H1 (cell line): ENCODE results near the gene COA3. TPM values are rescaled to one million over a fixed set of nuclear protein-coding genes. Genes with fewer than 3 reads are reported as not detected.

Experiments
- CTCF ChIA-PET: fragments of 300-600 bp; sonication (Branson Sonifier 250); formaldehyde crosslinking; loops from one replicate; lab custom pipeline; 2021; ENCODE audit not compliant: partially characterized antibody; lab: Charles Lee
- POLR2A ChIA-PET: fragments of 300-600 bp; sonication (Branson Sonifier 250); formaldehyde crosslinking; loops from one replicate; lab custom pipeline; 2021; ENCODE audit warnings: inconsistent platforms; ENCODE audit not compliant: partially characterized antibody; lab: Charles Lee
- DNase-seq, 2 experiments: peaks; one replicate each; pipeline versions ENCODE4 v3.0.0 to v3.0.0-alpha.2; 2010 to 2022; ENCODE audit warnings: low spot score in 2 of 2, low read depth in 1 of 2, mixed read lengths in 1 of 2
- FAIRE-seq: peaks from 2 replicates; lab custom pipeline; 2011; peaks lifted over from hg19 to GRCh38; lab: Jason Lieb, UNC
- H2AFZ ChIP-seq: 2 replicates; pipeline ENCODE4 v1.8.1; 2012; ENCODE audit warnings: low read length, inconsistent platforms
- H2AK5ac ChIP-seq: 2 replicates; pipeline ENCODE4 v1.6.1; 2013; ENCODE audit warnings: low read depth, low read length
- H2BK120ac ChIP-seq: replicated peaks from 2 replicates; pipeline ENCODE3; 2013; ENCODE audit warnings: low read depth, low read length, inconsistent platforms
- H2BK12ac ChIP-seq: 2 replicates; pipeline ENCODE4 v1.6.1; 2013; ENCODE audit warnings: low read depth, low read length
- H2BK15ac ChIP-seq: 2 replicates; pipeline ENCODE4 v1.6.1; 2013; ENCODE audit warnings: low read length
- H2BK20ac ChIP-seq: 2 replicates; pipeline ENCODE4 v1.6.1; 2013; ENCODE audit warnings: low read length
- H2BK5ac ChIP-seq: 2 replicates; pipeline ENCODE4 v1.6.1; 2013; ENCODE audit warnings: low read depth, low read length
- H3K14ac ChIP-seq: 2 replicates; pipeline ENCODE4 v1.6.1; 2013; ENCODE audit warnings: inconsistent platforms; ENCODE audit not compliant: insufficient read length
- H3K18ac ChIP-seq: 2 replicates; pipeline ENCODE4 v1.6.1; 2013; ENCODE audit warnings: low read length; ENCODE audit errors: extremely low read depth
- H3K23ac ChIP-seq: 2 replicates; pipeline ENCODE4 v1.6.1; 2013; ENCODE audit warnings: inconsistent platforms; ENCODE audit not compliant: insufficient read length
- H3K23me2 ChIP-seq: 2 replicates; pipeline ENCODE4 v1.6.1; 2013; ENCODE audit warnings: low read depth, low read length
- H3K27ac ChIP-seq: 2 replicates; pipeline ENCODE4 v1.6.1; 2011; ENCODE audit warnings: low read depth, low read length, inconsistent platforms
- H3K27me3 ChIP-seq, 4 experiments: replicated peaks in 1 of 4; 1 replicate in 1 of 4; 2 replicates in 3 of 4; pipeline versions ENCODE4 v1.6.1 to v1.8.1; 2011 to 2013; ENCODE audit warnings: low read length in 3 of 4, mild to moderate bottlenecking in 3 of 4, inconsistent platforms in 2 of 4, mixed read lengths in 2 of 4, moderate library complexity in 1 of 4; ENCODE audit not compliant: control insufficient read depth in 3 of 4, insufficient read depth in 3 of 4; ENCODE audit errors: extremely low read depth in 1 of 4
- H3K36me3 ChIP-seq, 4 experiments: 2 replicates each; pipeline versions ENCODE4 v1.6.1 to v1.8.1; 2011 to 2013; ENCODE audit warnings: mild to moderate bottlenecking in 4 of 4, low read length in 3 of 4, moderate library complexity in 2 of 4, control low read depth in 1 of 4, inconsistent platforms in 1 of 4; ENCODE audit not compliant: insufficient read depth in 4 of 4, control insufficient read depth in 2 of 4
- H3K4ac ChIP-seq: replicated peaks from 2 replicates; pipeline ENCODE3; 2013; ENCODE audit warnings: low read length, low read depth, mixed read lengths, inconsistent platforms; ENCODE audit not compliant: insufficient read length
- H3K4me1 ChIP-seq, 4 experiments: replicated peaks in 1 of 4; 1 replicate in 1 of 4; 2 replicates in 3 of 4; pipeline versions ENCODE4 v1.6.1 to v1.8.1; 2011 to 2013; ENCODE audit warnings: low read length in 3 of 4, inconsistent platforms in 2 of 4, mixed read lengths in 1 of 4; ENCODE audit not compliant: insufficient read depth in 4 of 4, control insufficient read depth in 3 of 4
- H3K4me2 ChIP-seq, 2 experiments: 2 replicates each; pipeline versions ENCODE4 v1.6.1 to v1.8.1; 2011 to 2013; ENCODE audit warnings: low read depth in 2 of 2, low read length in 2 of 2, control low read depth in 1 of 2, inconsistent platforms in 1 of 2, mild to moderate bottlenecking in 1 of 2; ENCODE audit not compliant: insufficient read depth in 1 of 2
- H3K4me3 ChIP-seq, 4 experiments: fragments of 200-600, 300-600 bp in 1 of 4; sonication (generic), shearing (Covaris generic), sonication (Bioruptor Twin) in 1 of 4; 2 replicates each; pipeline versions ENCODE4 v1.5.1 to v1.8.1; 2011 to 2016; ENCODE audit warnings: low read length in 4 of 4, low read depth in 3 of 4, control low read depth in 2 of 4, inconsistent platforms in 2 of 4, mild to moderate bottlenecking in 2 of 4, mixed read lengths in 1 of 4, moderate library complexity in 1 of 4; ENCODE audit not compliant: insufficient read depth in 2 of 4; ENCODE audit errors: extremely low read depth in 1 of 4
- H3K56ac ChIP-seq: replicated peaks from 2 replicates; pipeline ENCODE3; 2013; ENCODE audit warnings: low read depth, mild to moderate bottlenecking, mixed read lengths, low read length, inconsistent platforms; ENCODE audit not compliant: insufficient read length
- H3K79me1 ChIP-seq: 2 replicates; pipeline ENCODE4 v1.6.1; 2013; ENCODE audit warnings: low read depth, low read length, control low read depth
- H3K79me2 ChIP-seq, 2 experiments: 2 replicates each; pipeline versions ENCODE4 v1.6.1 to v1.8.1; 2012 to 2013; ENCODE audit warnings: low read length in 2 of 2, mild to moderate bottlenecking in 2 of 2, inconsistent platforms in 1 of 2; ENCODE audit not compliant: insufficient read depth in 2 of 2, control insufficient read depth in 1 of 2
- H3K9ac ChIP-seq, 4 experiments: replicated peaks in 1 of 4; 1 replicate in 1 of 4; 2 replicates in 3 of 4; pipeline versions ENCODE4 v1.6.1 to v1.8.1; 2011 to 2013; ENCODE audit warnings: low read depth in 3 of 4, low read length in 3 of 4, control low read depth in 2 of 4, mild to moderate bottlenecking in 2 of 4, moderate library complexity in 2 of 4, inconsistent platforms in 1 of 4; ENCODE audit errors: extremely low read depth in 1 of 4
- H3K9me3 ChIP-seq, 2 experiments: 2 replicates each; pipeline versions ENCODE4 v1.6.1 to v1.8.1; 2012 to 2013; ENCODE audit warnings: mild to moderate bottlenecking in 2 of 2, moderate library complexity in 2 of 2, control low read depth in 1 of 2, inconsistent platforms in 1 of 2, low read depth in 1 of 2, low read length in 1 of 2, mixed read lengths in 1 of 2; ENCODE audit not compliant: insufficient read depth in 2 of 2
- H4K20me1 ChIP-seq, 2 experiments: replicated peaks in 1 of 2; 2 replicates each; pipeline versions ENCODE3 to v1.8.1; 2011 to 2013; ENCODE audit warnings: inconsistent platforms in 2 of 2, low read length in 2 of 2, mild to moderate bottlenecking in 1 of 2; ENCODE audit not compliant: insufficient read depth in 2 of 2, control insufficient read depth in 1 of 2
- H4K5ac ChIP-seq: 2 replicates; pipeline ENCODE4 v1.6.1; 2013; ENCODE audit warnings: low read length, low read depth, mixed read lengths, inconsistent platforms; ENCODE audit not compliant: insufficient read length
- H4K8ac ChIP-seq: 2 replicates; pipeline ENCODE4 v1.8.0; 2013; ENCODE audit warnings: mild to moderate bottlenecking, moderate library complexity, low read length, inconsistent platforms; ENCODE audit not compliant: insufficient read depth; ENCODE audit errors: extremely low read depth
- H4K91ac ChIP-seq: replicated peaks from 2 replicates; pipeline ENCODE3; 2013; ENCODE audit warnings: low read length, mixed read lengths, inconsistent platforms; ENCODE audit not compliant: insufficient read length
- CBX8 ChIP-seq: fragments of 300-800, 300-1000 bp; sonication (generic); IDR thresholded peaks from 2 replicates; pipeline ENCODE4 v1.7.1; 2016; ENCODE audit warnings: low read depth, low read length, borderline replicate concordance
- CHD1 ChIP-seq: IDR thresholded peaks from 2 replicates; pipeline ENCODE4 v1.6.1; 2012; ENCODE audit warnings: low read depth, low read length, improper control_type of control experiment
- CTCF ChIP-seq, 3 experiments: IDR thresholded peaks; 1 replicate in 2 of 3; 2 replicates in 1 of 3; pipeline versions ENCODE4 v1.5.1 to v1.6.1; 2011; ENCODE audit warnings: low read length in 3 of 3, mild to moderate bottlenecking in 3 of 3, inconsistent platforms in 2 of 3, low read depth in 1 of 3, moderate library complexity in 1 of 3; ENCODE audit not compliant: insufficient read depth in 1 of 3; ENCODE audit errors: control extremely low read depth in 1 of 3
- EZH2 ChIP-seq: fragments of 200-600 bp; sonication (generic); IDR thresholded peaks from 2 replicates; pipeline ENCODE4 v1.7.1; 2012; ENCODE audit warnings: low read depth, mild to moderate bottlenecking, moderate library complexity, low read length, inconsistent platforms; ENCODE audit not compliant: severe bottlenecking
- FOSL1 ChIP-seq: IDR thresholded peaks from 2 replicates; pipeline ENCODE4 v1.6.1; 2011; ENCODE audit warnings: mild to moderate bottlenecking, low read depth, low read length, moderate library complexity; ENCODE audit not compliant: insufficient read depth
- SAP30 ChIP-seq: fragments of 300-600 bp; sonication (generic); IDR thresholded peaks from 2 replicates; pipeline ENCODE4 v1.7.1; 2012; ENCODE audit warnings: low read length, moderate library complexity, mild to moderate bottlenecking, inconsistent platforms; ENCODE audit not compliant: insufficient read depth, insufficient replicate concordance
- TBP ChIP-seq: IDR thresholded peaks from 2 replicates; pipeline ENCODE4 v1.6.1; 2011; ENCODE audit warnings: low read depth, low read length, improper control_type of control experiment
- WGBS, 2 experiments: shearing (Covaris generic) in 1 of 2; methylation state at CpG; one replicate each; pipeline versions ENCODE4 v1.1.6 to v1.1.7; 2013 to 2015; ENCODE audit warnings: low lambda C conversion rate in 2 of 2, mixed read lengths in 2 of 2, inconsistent platforms in 1 of 2, low coverage in 1 of 2, missing lambda C conversion rate in 1 of 2; ENCODE audit not compliant: insufficient replicate concordance in 2 of 2, insufficient coverage in 1 of 2, insufficient read length in 1 of 2; ENCODE audit errors: extremely low coverage in 1 of 2, missing lambda C conversion rate in 1 of 2; 5-methylcytosine and 5-hydroxymethylcytosine counted together
- polyA plus RNA-seq, 7 experiments: library from polyadenylated mRNA; depleted of rRNA in 3 of 7; stranded (reverse) in 5 of 7; unstranded in 2 of 7; fragments of >200 nt in 5 of 7; fragments of 200-250 nt in 2 of 7; gene quantifications; 1 replicate in 5 of 7; 2 replicates in 1 of 7; 4 replicates in 1 of 7; pipeline versions ENCODE4 v1.2.1 to v1.2.3, GENCODE V29; 2011 to 2013; ENCODE audit warnings: missing spikeins in 2 of 7, mixed read lengths in 2 of 7
- total RNA-seq: library from RNA; stranded (reverse); fragmentation: NEBNext Ultra II Directional; extraction: Animal tissue kit (Norgen Biotek cat#: 25700); gene quantifications from 2 replicates; pipeline ENCODE4 v1.2.1, GENCODE V29; 2021

The COA3 gene
- total and polyA plus RNA-seq, 2 of the 8 experiments (the other 6 are each of a cell fraction or from before 2014, with no cell fraction given), result 68.4 to 143 TPM

GRCh38 chr17:42843358-42843934 lies 44.9 kb upstream of the COA3 start:
- Histone ChIP-seq H2AK5ac (no peak overlapping the region), H3K9me3 (no peaks in the 10 kb centered on the region), H3K4me1 (no peaks in the 10 kb centered on the region), H3K27ac (no peak overlapping the region), H3K79me1 (no peaks in the 10 kb centered on the region), H3K23ac (no peak overlapping the region), H3K18ac (no peak overlapping the region), H3K27me3 (no peaks in the 10 kb centered on the region), H3K79me2 (no peaks in the 10 kb centered on the region), H3K23me2 (no peaks in the 10 kb centered on the region), H2BK12ac (no peak overlapping the region), H4K91ac (no peak overlapping the region), H4K5ac (no peak overlapping the region), H3K9ac (no peak overlapping the region), H4K20me1 (peaks cover 10 to 19% of the 10 kb centered on the region in 2 experiments), H2AFZ (no peak overlapping the region), H2BK15ac (no peak overlapping the region), H2BK5ac (no peak overlapping the region), H2BK20ac (no peak overlapping the region), H3K4me3 (no peak overlapping the region), H4K8ac (no peak overlapping the region), H3K56ac (no peak overlapping the region), H3K14ac (no peak overlapping the region), H3K4ac (no peak overlapping the region), H3K4me2 (no peak overlapping the region), H2BK120ac (no peak overlapping the region), H3K36me3 (peaks cover 32 to 70% (median 51%) of the 10 kb centered on the region in 4 experiments)
- CTCF ChIA-PET, result interaction anchor here (0.6 to 8.9 kb wide), 47 partner anchors 8 to 593 kb away, joined by 3 to 141 read pairs (median 4); partner anchors contain the start of genes AOC3, BECN1, PSME3 and RUNDC1
- POLR2A ChIA-PET, result interaction anchor here (1.0 to 10.4 kb wide), 14 partner anchors 7 to 154 kb away, joined by 3 to 111 read pairs (median 4); partner anchors contain the start of genes CNTD1, COA3, PSME3 and RPL27
- WGBS, 2 experiments, result 84% methylated on average over 6 of the region's 6 CpGs; no CpG with 5 or more reads in 1 of the 2 experiments
- no peak for DNase-seq
- FAIRE-seq, result peak; percentile 7
- TF ChIP-seq SAP30, result no peak
- no peak for TF ChIP-seq FOSL1
- TF ChIP-seq CHD1, result no peak
- TF ChIP-seq EZH2, result no peak
- no peak for TF ChIP-seq TBP
- TF ChIP-seq CTCF (IDR thresholded peaks at IDR 0.05; ENCODE audit: control extremely low read depth in 1 of 3, insufficient read depth in 1 of 3, low read depth in 1 of 3, low read length in 3 of 3), result peak; percentile 46 to 97 (median 90)
- TF ChIP-seq CBX8, result no peak
